Esophagus muscularis mucosa (tissue), 3 donors: Measurements from ENCODE around the gene TMEM94.

ENCODE experiments used
- CTCF ChIP-seq, 3 experiments: fragments of 200-600 bp in 2 of 3; fragments of 450-650 bp in 1 of 3; sonication (generic) in 2 of 3; IDR thresholded peaks; one replicate each; pipeline ENCODE4 v1.5.1; 2017 to 2019; ENCODE audit warnings: antibody characterized with exemption in 3 of 3, mild to moderate bottlenecking in 2 of 3, moderate library complexity in 1 of 3
- EP300 ChIP-seq: sonication (generic); formaldehyde crosslinking; IDR thresholded peaks from one replicate; pipeline ENCODE4 v1.6.1; 2017; ENCODE audit warnings: antibody characterized with exemption

GRCh38 chr17:75475144-75475835, 18.9 kb downstream of the TMEM94 start:
- TF ChIP-seq CTCF (IDR thresholded peaks at IDR 0.05) (no peak), EP300 (no peak)
